ENCODE measurements around the gene EPHA8.

The EPHA8 gene

GRCh38 chr1:22562584-22563583 lies at the start of gene EPHA8:
TSS of gene EPHA8 (plus strand) at chr1:22563489. CDS start at chr1:22563636, 147 bp downstream.
- DNase-seq, result no peak

DNA sequence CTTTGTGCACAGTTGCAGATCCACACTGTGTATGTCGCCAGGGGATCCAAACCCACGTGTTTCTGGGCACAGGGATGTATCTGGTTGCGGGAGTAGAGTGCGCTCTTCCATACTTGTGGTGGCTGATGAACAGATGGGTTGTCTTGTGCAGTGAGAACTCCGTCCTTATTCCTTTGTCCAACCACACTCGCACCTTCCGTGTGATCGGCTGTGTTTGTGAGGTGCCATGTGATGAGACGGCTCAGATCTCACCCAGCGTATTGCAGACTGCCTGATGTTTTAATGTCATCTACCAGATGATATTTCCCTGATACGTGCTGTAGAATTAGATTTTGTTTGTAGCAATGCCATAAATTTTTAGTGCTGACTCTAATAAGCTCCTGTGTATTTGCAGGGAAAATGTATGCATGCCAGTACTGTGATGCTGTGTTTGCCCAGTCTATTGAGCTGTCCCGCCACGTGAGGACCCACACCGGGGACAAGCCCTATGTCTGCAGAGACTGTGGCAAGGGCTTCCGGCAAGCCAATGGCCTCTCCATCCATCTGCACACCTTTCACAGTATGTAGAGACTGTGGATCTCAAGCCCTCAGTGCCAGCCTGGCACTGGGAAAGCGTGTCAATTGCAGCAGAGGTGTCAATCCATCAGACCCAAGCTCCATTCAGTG lies 46.2 kb upstream of the EPHA8 start:
- DNase-seq, result no peak

DNA sequence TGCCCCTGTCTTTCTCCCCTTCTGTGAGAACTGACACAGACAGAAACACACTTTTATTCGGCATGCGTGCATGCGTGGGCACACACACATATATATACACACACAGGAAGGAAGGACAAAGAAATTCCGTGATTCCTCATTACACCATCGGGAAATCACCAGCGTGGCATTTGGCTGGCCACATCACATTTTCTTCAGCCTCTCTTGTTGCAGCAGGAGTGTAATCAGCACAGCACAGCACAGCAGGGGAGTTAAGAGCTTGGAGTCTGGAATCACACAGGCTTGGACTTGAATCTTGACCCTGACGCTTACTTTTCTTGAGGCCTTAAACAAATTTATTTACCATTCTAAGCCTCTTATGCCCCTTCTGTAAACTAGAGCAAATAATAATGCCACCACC lies 45.3 kb upstream of the EPHA8 start:
- DNase-seq, result no peak

GRCh38 chr1:22518379-22518778 lies 44.9 kb upstream of the EPHA8 start:
- no peak for DNase-seq

- no peak for DNase-seq
Measured at GRCh38 chr1:22520871-22521270, 42.4 kb upstream of the EPHA8 start.

DNA sequence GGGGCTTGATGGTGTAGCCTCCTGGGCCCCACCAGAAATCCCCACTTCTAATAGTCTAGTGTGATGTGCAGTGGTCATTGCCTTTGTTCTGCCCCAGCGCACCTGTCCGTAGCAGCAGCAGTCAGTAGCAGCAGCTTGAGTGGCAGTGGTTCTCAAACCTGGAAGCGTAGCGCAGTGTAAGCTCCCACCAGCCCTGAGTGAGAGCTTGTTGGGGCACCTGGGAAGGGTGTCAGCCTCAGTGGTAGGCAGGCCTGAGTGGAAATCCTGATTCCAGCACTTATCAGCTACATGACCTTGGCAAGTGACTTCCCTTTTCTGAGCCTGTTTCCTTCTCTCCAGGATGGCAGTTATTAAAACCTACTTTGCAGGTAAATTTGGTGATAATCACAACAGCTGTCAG lies 41.6 kb upstream of the EPHA8 start:
- DNase-seq, result no peak

- no peak for DNase-seq
Measured at GRCh38 chr1:22522221-22522743, 41.0 kb upstream of the EPHA8 start.

- DNase-seq, result no peak
Measured at GRCh38 chr1:22524481-22524880, 38.8 kb upstream of the EPHA8 start.

- DNase-seq, result no peak
Measured at GRCh38 chr1:22525211-22525610, 38.1 kb upstream of the EPHA8 start.

DNA sequence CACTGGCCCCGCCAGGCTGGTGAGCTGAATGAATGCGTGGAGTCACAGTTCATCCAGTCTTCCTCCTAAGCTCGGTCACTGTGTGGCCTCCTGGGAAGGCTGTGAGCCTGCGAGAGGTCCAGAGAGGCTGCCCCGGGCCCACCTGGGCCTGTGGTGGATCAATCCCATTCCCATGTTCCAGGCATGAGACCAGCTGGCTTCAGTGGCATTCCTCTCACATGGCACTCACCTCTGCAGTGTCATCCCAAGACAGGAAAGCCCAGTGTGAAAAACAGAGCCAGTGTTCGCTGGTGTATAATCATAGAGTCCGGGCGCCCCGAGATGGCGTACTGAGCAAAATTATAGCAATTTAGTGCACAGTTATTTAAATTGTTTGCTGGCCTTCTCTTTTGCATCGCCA lies 37.6 kb upstream of the EPHA8 start:
- DNase-seq, result no peak

- DNase-seq, result no peak
Measured at GRCh38 chr1:22526098-22526497, 37.2 kb upstream of the EPHA8 start.

DNA sequence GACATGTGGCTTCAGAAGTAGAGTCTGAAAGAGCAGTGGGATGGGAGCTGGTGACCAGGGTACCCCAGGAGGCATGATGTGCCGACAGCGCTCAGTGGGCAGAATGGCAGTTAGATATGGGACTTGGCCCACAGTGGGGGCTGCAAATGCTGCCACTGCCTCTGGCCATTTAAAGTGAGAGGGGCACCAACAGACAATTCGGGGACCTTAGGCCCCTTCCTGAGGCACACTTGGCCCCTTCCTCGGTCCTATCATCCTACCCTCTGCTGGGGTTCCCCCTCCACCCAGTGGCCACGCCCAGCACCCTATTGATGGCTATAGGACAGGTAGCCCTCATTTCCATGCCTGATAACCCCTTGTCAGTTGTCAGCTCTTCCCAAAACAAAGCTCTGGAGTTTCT lies 36.6 kb upstream of the EPHA8 start:
- DNase-seq, result no peak

DNA sequence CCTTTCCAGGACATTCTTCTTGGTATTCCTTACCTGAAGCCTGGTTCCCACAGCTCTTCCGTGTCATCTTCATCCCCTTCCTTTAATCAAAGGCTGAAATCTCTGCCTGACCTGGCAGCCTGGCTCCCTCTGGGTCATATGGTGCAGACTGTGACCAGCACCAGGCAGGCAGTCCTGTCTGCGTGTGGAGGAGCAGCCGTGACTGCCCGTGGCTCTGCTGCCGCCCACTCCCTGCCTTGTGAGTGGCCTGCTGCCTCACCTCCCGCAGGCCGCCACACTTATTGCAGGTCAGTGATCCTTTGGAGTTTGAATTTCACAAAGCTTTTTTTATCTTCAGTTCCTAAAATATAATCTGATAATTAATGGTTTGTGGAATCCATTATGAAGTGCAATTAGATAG lies 36.2 kb upstream of the EPHA8 start:
- no peak for DNase-seq

DNA sequence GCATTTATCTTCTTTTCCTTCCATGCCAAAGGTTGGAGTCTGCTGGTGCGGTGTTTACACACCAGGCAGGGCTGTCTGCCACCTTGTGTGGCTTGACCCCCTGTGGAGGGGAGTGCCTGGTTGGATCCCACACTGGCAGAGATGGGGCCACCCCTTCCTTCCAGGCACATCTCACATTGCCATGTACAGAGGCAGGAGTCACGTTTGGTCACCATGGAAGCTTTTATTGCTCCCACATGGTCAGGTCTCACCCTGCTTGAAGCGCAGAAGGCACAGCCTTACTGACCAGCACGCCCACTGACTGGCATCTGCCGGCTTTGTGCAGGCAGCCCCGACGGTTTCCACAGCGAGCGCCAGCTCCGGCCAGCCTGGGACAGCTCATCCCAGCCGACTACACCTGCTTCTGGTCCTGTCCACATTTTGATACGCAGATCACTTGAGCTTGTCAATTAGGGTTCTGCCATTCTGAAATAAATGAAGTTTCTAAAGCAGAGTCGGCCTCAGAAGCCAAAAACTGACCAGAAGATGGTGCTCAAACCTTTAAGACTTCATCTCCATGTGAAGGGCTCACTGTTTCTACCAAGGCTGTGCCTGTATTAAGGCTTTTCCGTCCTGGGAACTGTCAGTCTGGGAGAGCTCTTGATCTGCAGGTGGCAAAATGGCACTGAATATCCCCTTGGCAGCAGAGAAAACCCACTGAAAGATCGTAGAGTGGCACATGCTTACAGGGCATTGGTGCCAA lies 35.6 kb upstream of the EPHA8 start:
- DNase-seq, result no peak

DNA sequence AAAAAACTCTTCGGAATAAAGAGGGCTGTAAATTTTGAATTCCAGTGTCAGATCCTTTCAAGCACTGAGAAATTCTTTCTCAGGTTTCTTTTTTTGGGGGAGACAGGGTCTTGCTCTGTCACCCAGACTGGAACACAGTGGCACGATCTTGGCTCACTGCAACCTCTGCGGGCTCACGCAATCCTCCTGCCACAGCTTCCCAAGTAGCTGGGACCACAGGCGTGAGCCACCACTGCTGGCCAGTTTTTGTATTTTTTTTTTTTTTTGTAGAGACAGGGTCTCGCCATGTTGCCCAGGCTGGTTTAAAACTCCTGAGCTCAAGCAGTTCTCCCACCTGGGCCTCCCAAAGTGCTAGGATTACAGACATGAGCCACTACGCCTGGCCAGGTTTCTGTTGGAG lies 34.8 kb upstream of the EPHA8 start:
- no peak for DNase-seq

- DNase-seq, result no peak
Measured at GRCh38 chr1:22529901-22530621, 33.2 kb upstream of the EPHA8 start.

DNA sequence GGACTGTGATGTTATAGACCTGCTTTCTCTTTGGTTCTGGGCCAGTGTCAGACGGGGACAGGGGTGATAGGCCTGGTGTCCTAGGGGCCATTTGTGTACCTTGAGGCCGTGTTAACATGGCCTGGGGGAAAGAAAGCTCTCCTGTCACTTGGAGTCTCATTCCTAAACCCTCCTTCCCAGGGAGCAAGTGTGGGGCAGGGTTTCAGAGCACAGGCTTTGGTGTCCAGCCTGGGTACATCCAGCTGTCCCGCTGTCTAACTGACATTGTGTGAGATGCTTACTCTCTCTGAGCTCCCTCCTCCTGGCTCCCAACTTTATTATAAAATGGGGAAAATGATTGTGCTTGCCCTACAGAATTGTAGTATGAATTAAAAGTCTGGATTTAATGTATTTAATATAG lies 32.6 kb upstream of the EPHA8 start:
- DNase-seq, result no peak

DNA sequence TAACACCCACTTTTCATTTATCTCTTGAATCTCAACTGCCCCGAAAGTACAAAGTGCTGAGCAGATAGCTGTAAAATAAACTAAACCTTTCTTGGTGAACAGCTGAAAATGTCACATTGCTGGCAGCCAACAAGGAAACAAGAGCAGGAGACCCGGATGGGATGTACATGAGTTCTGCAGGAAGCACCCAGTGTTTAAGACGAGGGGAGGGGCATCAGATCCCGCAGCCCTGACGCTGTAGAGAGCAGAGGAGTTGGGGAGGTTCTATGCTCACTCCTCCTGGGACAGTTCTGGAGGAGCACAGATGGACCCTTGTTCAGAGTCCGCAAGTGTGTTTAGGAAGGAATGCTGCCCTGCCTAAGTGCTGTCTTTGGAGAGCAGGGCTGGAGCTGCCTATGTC lies 32.0 kb upstream of the EPHA8 start:
- DNase-seq, result no peak

- DNase-seq, result no peak
Measured at GRCh38 chr1:22533244-22533895, 29.9 kb upstream of the EPHA8 start.

- DNase-seq, result no peak
Measured at GRCh38 chr1:22534951-22535350, 28.3 kb upstream of the EPHA8 start.

DNA sequence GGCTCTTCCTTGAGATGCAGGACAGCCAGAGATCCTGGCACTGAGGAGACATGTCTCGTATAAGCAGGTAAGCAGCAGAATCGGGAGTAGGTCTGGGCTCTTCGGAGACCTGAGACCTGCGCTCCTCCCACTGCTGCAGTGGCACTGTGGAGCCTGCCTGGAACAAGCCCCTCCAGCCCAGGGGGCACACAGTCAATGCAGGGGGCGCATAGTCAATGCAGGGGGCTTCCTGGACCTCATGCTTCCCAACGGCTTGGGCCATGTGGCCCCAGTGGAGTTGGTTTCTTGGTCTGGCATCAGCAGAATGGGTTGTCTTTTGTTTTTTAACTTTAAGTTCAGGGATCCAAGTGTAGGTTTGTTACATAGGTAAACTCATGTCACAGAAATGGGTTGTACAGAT lies 27.9 kb upstream of the EPHA8 start:
- DNase-seq, result no peak

- no peak for DNase-seq
Measured at GRCh38 chr1:22536506-22536905, 26.8 kb upstream of the EPHA8 start.
